SK-N-DZ (cell line): ENCODE measurements around the gene SELENOO.

Experiments used
- DNase-seq: peaks from one replicate; pipeline ENCODE4 v3.0.0-alpha.2; 2015; ENCODE audit warnings: low spot score

The SELENOO gene

GRCh38 chr22:50216055-50216683 lies 15.4 kb downstream of the SELENOO start:
- no peak for DNase-seq

- no peak for DNase-seq
These were observed 16.1 kb downstream of the SELENOO start for GRCh38 chr22:50216684-50217520.

GRCh38 chr22:50217543-50218152 lies 16.8 kb downstream of the SELENOO start:
- DNase-seq: no peak

GRCh38 chr22:50218153-50218995 lies 17.6 kb downstream of the SELENOO start:
- no peak for DNase-seq

DNA sequence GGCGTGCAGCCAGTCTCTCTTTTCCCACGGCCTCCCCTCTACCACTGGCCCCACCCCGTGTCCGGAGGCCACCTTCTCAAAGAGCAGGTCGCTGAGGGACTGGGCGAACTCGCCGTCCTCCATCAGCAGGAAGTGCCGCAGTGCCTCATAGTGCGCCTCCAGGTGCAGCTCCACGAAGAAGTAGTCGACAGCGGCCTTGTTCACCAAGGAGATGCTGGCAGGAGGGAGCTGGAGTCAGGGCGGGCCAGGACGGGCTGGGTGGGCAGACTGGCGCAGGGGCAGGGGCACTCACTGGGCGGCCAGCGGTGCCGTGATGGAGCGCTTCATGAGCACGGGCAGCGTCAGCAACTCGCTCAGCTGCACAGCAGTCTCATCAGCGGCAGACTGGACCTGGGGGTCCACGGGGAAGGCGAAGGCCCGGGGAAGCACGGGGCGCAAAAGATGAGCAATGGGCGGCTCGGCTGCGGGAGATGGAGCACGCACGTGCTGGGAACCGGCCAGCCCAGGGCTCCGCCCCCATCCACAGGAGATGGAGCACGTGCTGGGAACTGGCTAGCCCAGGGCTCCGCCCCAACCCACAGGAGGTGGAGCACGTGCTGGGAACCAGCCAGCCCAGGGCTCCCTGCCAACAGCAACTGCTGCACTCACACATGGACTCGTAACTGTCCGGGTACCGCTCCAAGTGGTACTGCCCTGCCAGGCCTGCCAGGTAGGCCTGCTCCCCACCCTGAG lies 18.4 kb downstream of the SELENOO start:
- no peak for DNase-seq

DNA sequence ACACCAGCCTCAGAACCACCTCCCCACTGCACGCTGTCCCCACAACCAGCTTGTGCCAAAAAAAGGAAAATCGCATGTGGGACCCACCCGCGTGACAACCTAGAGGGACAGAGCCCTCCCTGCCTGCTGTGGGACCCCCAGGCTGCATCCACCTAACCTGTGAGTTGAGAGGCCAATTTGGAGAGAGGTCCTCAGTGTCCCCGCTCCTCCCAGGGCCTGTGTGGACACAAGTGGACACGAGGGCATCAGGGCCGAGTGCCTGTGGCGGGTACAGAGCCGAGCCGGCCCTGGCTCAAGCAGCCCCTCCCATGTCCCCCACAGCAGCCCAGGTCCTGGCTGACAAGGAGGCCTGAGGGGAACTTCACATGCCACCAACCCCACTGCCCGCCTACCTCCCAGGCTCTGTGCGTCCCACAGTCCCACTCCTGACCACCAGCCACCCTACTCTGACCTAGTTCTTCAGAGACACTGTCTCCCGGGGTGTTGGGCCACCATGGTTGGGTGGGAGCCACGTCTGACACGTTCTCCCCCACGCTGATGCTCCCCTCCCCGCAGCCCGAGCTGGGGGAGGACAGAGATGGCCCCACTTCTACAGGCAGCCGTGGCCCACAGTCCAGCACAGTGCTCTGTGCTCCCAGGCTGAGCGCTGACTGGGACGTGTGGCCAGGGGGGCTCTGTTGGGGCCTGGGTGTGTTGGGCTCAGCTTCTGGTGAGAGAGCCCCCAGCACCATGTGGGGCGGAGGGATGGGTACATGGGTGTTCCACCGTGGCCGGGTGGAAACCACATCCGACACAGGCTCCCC lies 19.2 kb downstream of the SELENOO start:
- DNase-seq: no peak

- no peak for DNase-seq
These were observed 20.0 kb downstream of the SELENOO start for GRCh38 chr22:50220603-50221409.

- DNase-seq: no peak
These were observed 20.8 kb downstream of the SELENOO start for GRCh38 chr22:50221410-50222300.

GRCh38 chr22:50222508-50222907 lies 21.7 kb downstream of the SELENOO start:
- DNase-seq: no peak

- DNase-seq: no peak
These were observed 23.3 kb downstream of the SELENOO start for GRCh38 chr22:50224071-50224470.

GRCh38 chr22:50225200-50225969 lies 24.6 kb downstream of the SELENOO start:
- no peak for DNase-seq

GRCh38 chr22:50226063-50226874 lies 25.5 kb downstream of the SELENOO start:
- no peak for DNase-seq

GRCh38 chr22:50226875-50227165 lies 26.0 kb downstream of the SELENOO start:
- no peak for DNase-seq

GRCh38 chr22:50227579-50228215 lies 26.9 kb downstream of the SELENOO start:
- no peak for DNase-seq

GRCh38 chr22:50228366-50228765 lies 27.6 kb downstream of the SELENOO start:
- DNase-seq: no peak

GRCh38 chr22:50229370-50229769 lies 28.6 kb downstream of the SELENOO start:
- DNase-seq: no peak
